BLaER1 (cell line): ENCODE data around the gene POMC.

Source experiments
- H3K27ac ChIP-seq: shearing (Covaris generic); formaldehyde crosslinking; 2 replicates; pipeline ENCODE4 v1.8.1; 2022
- H3K27me3 ChIP-seq: shearing (Covaris generic); formaldehyde crosslinking; 2 replicates; pipeline ENCODE4 v1.8.1; 2022
- H3K36me3 ChIP-seq: shearing (Covaris generic); formaldehyde crosslinking; 2 replicates; pipeline ENCODE4 v1.8.1; 2022
- H3K4me1 ChIP-seq: shearing (Covaris generic); formaldehyde crosslinking; 2 replicates; pipeline ENCODE4 v1.8.1; 2022
- H3K4me2 ChIP-seq: shearing (Covaris generic); formaldehyde crosslinking; 2 replicates; pipeline ENCODE4 v1.8.1; 2022
- H3K4me3 ChIP-seq: shearing (Covaris generic); formaldehyde crosslinking; 2 replicates; pipeline ENCODE4 v1.8.1; 2022
- H3K9ac ChIP-seq: shearing (Covaris generic); formaldehyde crosslinking; 2 replicates; pipeline ENCODE4 v1.8.1; 2022
- H3K9me3 ChIP-seq: shearing (Covaris generic); formaldehyde crosslinking; 2 replicates; pipeline ENCODE4 v1.8.1; 2022
- H4K20me1 ChIP-seq: shearing (Covaris generic); formaldehyde crosslinking; 2 replicates; pipeline ENCODE4 v1.8.1; 2022
- Cebpa-rat ChIP-seq: shearing (Covaris generic); IDR thresholded peaks from 2 replicates; pipeline ENCODE4 v1.8.1; 2022

POMC gene

DNA sequence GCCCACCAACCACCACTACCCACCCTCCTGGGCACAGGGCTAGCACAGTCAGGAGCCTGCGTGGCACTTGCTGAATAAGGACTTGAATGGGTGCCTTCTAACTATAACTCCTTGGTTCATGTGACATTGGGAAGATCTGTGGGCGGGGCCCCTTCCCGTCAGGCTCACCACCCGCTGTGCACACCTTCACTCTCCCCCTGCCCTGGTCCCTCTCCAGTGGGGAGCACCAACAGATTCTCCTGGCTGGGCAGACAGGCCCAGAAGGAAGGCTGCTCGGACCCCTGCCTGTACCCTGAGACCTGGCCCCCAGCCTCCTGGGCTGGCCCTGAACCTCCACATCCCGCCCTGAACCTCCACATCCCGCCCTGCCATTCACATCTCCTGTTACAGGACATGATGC, 33.4 kb upstream of the POMC start:
- Histone ChIP-seq H3K9ac (no peak overlapping the region), H3K4me1 (peaks cover 61% of the 10 kb centered on the region), H3K36me3 (no peaks in the 10 kb centered on the region), H3K9me3 (no peaks in the 10 kb centered on the region), H3K27ac (no peak overlapping the region), H3K27me3 (peaks cover 17% of the 10 kb centered on the region), H4K20me1 (no peaks in the 10 kb centered on the region), H3K4me3 (no peak overlapping the region), H3K4me2 (peak overlapping the region; percentile 76)
- no peak for TF ChIP-seq Cebpa-rat

- H3K4me1 ChIP-seq: peaks cover 60% of the 10 kb centered on the region
- no peaks in the 10 kb centered on the region for H3K9me3 ChIP-seq
- no peak overlapping the region for H3K4me3 ChIP-seq
- H3K36me3 ChIP-seq: no peaks in the 10 kb centered on the region
- H3K4me2 ChIP-seq: peak overlapping the region; percentile 76
- H3K27ac ChIP-seq: no peak overlapping the region; the same call in 1 of the 2 replicates
- no peak for TF ChIP-seq Cebpa-rat
- no peak overlapping the region for H3K9ac ChIP-seq
- peaks cover 17% of the 10 kb centered on the region for H3K27me3 ChIP-seq
- H4K20me1 ChIP-seq: no peaks in the 10 kb centered on the region
These were observed 32.9 kb upstream of the POMC start for GRCh38 chr2:25201265-25201664.

DNA sequence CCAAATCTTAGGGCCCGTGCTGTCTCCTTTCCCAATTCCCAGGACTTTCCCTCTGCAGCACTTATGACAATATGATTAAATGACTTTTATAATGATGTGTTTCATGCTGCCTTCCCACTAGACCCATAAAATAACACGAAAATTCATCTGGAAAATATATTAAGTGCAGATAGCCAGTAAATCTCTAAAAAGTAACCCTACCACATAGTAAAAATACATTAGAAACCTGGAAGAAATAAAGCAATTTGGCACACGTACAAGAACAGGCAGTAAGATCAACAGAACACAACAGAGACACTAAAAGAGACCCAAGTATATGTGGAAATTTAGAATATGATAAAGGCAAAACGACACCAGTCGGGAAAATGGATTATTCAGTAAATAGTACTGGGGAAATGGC, 30.2 kb upstream of the POMC start:
- Histone ChIP-seq H3K27ac (no peak overlapping the region), H3K4me1 (peaks cover 47% of the 10 kb centered on the region), H4K20me1 (no peaks in the 10 kb centered on the region), H3K36me3 (no peaks in the 10 kb centered on the region), H3K9me3 (no peaks in the 10 kb centered on the region), H3K4me3 (no peak overlapping the region), H3K9ac (no peak overlapping the region), H3K27me3 (peaks cover 5% of the 10 kb centered on the region), H3K4me2 (no peak overlapping the region)
- TF ChIP-seq Cebpa-rat: no peak

DNA sequence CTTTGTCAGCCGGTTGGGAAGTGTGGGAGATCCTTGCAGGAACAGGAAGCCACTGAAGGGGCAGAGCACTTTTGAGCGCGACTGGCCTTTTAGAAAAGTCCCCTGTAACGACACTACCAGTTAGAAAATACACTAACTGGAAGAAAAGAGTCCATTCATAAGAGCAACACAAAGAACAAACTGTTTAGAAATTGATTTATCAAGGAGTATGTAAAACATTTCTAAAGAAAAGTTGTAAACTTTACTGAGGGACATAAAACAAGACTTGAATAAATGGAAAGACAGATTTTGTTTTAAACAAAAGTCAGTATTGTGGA, 29.8 kb upstream of the POMC start:
- TF ChIP-seq Cebpa-rat: no peak
- H4K20me1 ChIP-seq: no peaks in the 10 kb centered on the region
- H3K4me2 ChIP-seq: peak overlapping the region; percentile 38
- no peak overlapping the region for H3K27ac ChIP-seq
- no peak overlapping the region for H3K9ac ChIP-seq
- no peaks in the 10 kb centered on the region for H3K36me3 ChIP-seq
- peaks cover 1% of the 10 kb centered on the region; the same call in 1 of the 2 replicates for H3K27me3 ChIP-seq
- H3K4me3 ChIP-seq: no peak overlapping the region
- peaks cover 42% of the 10 kb centered on the region for H3K4me1 ChIP-seq
- H3K9me3 ChIP-seq: no peaks in the 10 kb centered on the region

- no peak overlapping the region for H3K9ac ChIP-seq
- peaks cover 39% of the 10 kb centered on the region for H3K4me1 ChIP-seq
- no peak overlapping the region for H3K4me3 ChIP-seq
- no peak overlapping the region for H3K27ac ChIP-seq
- H4K20me1 ChIP-seq: no peaks in the 10 kb centered on the region
- H3K9me3 ChIP-seq: no peaks in the 10 kb centered on the region
- TF ChIP-seq Cebpa-rat: no peak
- no peaks in the 10 kb centered on the region for H3K36me3 ChIP-seq
- peak overlapping the region; percentile 38 for H3K4me2 ChIP-seq
- no peaks in the 10 kb centered on the region for H3K27me3 ChIP-seq
These were observed 29.2 kb upstream of the POMC start for GRCh38 chr2:25197336-25198208.

GRCh38 chr2:25194576-25195122, 26.3 kb upstream of the POMC start:
- Histone ChIP-seq H3K9me3 (no peaks in the 10 kb centered on the region), H3K9ac (no peak overlapping the region), H3K4me2 (no peak overlapping the region), H3K4me1 (peaks cover 35% of the 10 kb centered on the region), H3K27me3 (no peaks in the 10 kb centered on the region), H3K36me3 (no peaks in the 10 kb centered on the region), H3K4me3 (no peak overlapping the region), H3K27ac (no peak overlapping the region), H4K20me1 (no peaks in the 10 kb centered on the region)
- no peak for TF ChIP-seq Cebpa-rat

DNA sequence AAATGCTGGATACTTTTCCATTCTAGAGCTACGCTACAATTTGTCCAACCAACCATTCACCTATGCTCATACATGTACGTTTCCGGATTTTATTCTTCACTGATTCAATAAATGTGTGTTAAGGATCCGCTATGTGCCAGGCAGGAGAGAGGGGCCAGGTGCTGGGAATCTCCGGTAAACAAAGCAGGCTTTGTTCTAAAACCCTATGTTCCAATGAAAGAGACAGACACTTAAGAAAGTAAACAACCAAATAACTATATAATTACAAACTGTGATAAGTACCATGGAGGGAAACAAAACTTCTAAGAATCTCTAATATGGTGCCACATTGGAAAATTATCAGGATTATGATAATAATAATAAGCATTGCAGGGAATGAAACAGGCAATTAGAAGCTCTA, 22.2 kb upstream of the POMC start:
- Histone ChIP-seq H3K27me3 (no peaks in the 10 kb centered on the region), H3K4me2 (no peak overlapping the region), H4K20me1 (no peaks in the 10 kb centered on the region), H3K4me1 (peaks cover 19% of the 10 kb centered on the region), H3K9me3 (no peaks in the 10 kb centered on the region), H3K9ac (no peak overlapping the region), H3K4me3 (no peak overlapping the region), H3K27ac (no peak overlapping the region), H3K36me3 (no peaks in the 10 kb centered on the region)
- TF ChIP-seq Cebpa-rat: no peak

GRCh38 chr2:25188405-25188804, 20.0 kb upstream of the POMC start:
- no peak overlapping the region for H3K9ac ChIP-seq
- no peaks in the 10 kb centered on the region for H4K20me1 ChIP-seq
- no peak overlapping the region for H3K27ac ChIP-seq
- no peak for TF ChIP-seq Cebpa-rat
- no peaks in the 10 kb centered on the region for H3K9me3 ChIP-seq
- H3K4me2 ChIP-seq: peak overlapping the region; percentile 40; the same call in 1 of the 2 replicates
- H3K36me3 ChIP-seq: no peaks in the 10 kb centered on the region
- peaks cover 19% of the 10 kb centered on the region for H3K4me1 ChIP-seq
- no peaks in the 10 kb centered on the region for H3K27me3 ChIP-seq
- H3K4me3 ChIP-seq: no peak overlapping the region

- Histone ChIP-seq H3K27ac (no peak overlapping the region), H3K4me1 (peaks cover 19% of the 10 kb centered on the region), H3K9me3 (no peaks in the 10 kb centered on the region), H3K4me2 (peak overlapping the region; percentile 40; the same call in 1 of the 2 replicates), H3K9ac (no peak overlapping the region), H3K36me3 (no peaks in the 10 kb centered on the region), H3K27me3 (no peaks in the 10 kb centered on the region), H4K20me1 (no peaks in the 10 kb centered on the region), H3K4me3 (no peak overlapping the region)
- no peak for TF ChIP-seq Cebpa-rat
These were observed 19.5 kb upstream of the POMC start for GRCh38 chr2:25187729-25188350.

DNA sequence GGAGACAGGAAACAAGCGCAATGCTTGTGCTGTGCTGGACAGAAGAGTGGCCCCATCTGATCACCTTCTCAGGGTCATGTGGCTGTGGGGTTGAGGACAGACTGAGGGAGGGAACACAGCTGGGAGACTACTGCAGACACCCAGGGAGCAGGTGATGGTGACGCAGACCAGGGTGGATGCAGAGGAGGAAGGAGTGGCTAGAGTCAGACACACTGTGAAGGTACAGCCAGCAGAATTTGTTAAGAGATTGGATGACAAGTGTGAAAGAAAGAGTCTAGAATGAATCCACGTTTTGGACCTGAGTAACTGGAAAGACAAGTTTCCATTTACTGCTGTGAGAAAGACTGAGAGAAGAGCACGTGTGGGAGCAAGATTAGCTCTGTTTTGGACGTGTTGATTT, 15.9 kb upstream of the POMC start:
- TF ChIP-seq Cebpa-rat: no peak
- Histone ChIP-seq H3K27me3 (no peaks in the 10 kb centered on the region), H3K4me2 (no peak overlapping the region), H3K9me3 (no peaks in the 10 kb centered on the region), H3K4me3 (no peak overlapping the region), H4K20me1 (no peaks in the 10 kb centered on the region), H3K4me1 (peaks cover 7% of the 10 kb centered on the region; the same call in 1 of the 2 replicates), H3K27ac (no peak overlapping the region), H3K9ac (no peak overlapping the region), H3K36me3 (no peaks in the 10 kb centered on the region)
